ENCODE measurements around the gene UFD1. TPM values are rescaled to one million over a fixed set of nuclear protein-coding genes. Genes with fewer than 3 reads are reported as not detected.
A peak's percentile ranks its signal among the peaks of the same experiment; 100 is the strongest.

Gene UFD1
- polyA plus RNA-seq, 1 experiment, result 135 TPM

GRCh38 chr22:19434829-19435580, 44.0 kb downstream of the UFD1 start:
- TF ChIP-seq CTCF (IDR thresholded peaks at IDR 0.05; ENCODE audit: insufficient read depth, low read depth, low read length), result no peak
- DNase-seq (ENCODE audit: low read depth), result no peak
- no peaks in the 10 kb centered on the region for H3K27me3 ChIP-seq (ENCODE audit: control insufficient read depth, insufficient read depth, low read length)
- CTCF ChIA-PET, result interaction anchor here (1.3 to 1.9 kb wide), 2 partner anchors 42 to 195 kb away, joined by 3 to 4 read pairs; no protein-coding TSS in a partner anchor
- H3K4me3 ChIP-seq (ENCODE audit: low read depth, low read length), result no peak overlapping the region
- peaks cover 8% of the 10 kb centered on the region; the same call in 1 of the 2 replicates for H3K36me3 ChIP-seq (ENCODE audit: control insufficient read depth, insufficient read depth, low read length)
- POLR2A ChIA-PET, result interaction anchor here (0.7 kb wide), 1 partner anchor 524 kb away, joined by 3 read pairs; no protein-coding TSS in a partner anchor

GRCh38 chr22:19434401-19434800, 44.6 kb downstream of the UFD1 start:
- TF ChIP-seq CTCF (IDR thresholded peaks at IDR 0.05; ENCODE audit: insufficient read depth, low read depth, low read length), result no peak
- Histone ChIP-seq H3K36me3 (ENCODE audit: control insufficient read depth, insufficient read depth, low read length) (peaks cover 8% of the 10 kb centered on the region; the same call in 1 of the 2 replicates), H3K27me3 (ENCODE audit: control insufficient read depth, insufficient read depth, low read length) (no peaks in the 10 kb centered on the region), H3K4me3 (ENCODE audit: low read depth, low read length) (no peak overlapping the region)
- ChIA-PET CTCF (interaction anchor here (1.9 kb wide), 1 partner anchor 196 kb away, joined by 4 read pairs; no protein-coding TSS in a partner anchor), POLR2A (no interaction called here)
- DNase-seq (ENCODE audit: low read depth), result no peak

GRCh38 chr22:19432133-19432851, 46.7 kb downstream of the UFD1 start, which contains the start of gene MRPL40:
TSS of gene MRPL40 (plus strand) at chr22:19432545. CDS start at chr22:19432555, 10 bp downstream.
- ChIA-PET CTCF (interaction anchor here (1.4 to 1.7 kb wide), 2 partner anchors 45 to 198 kb away, joined by 3 to 4 read pairs; no protein-coding TSS in a partner anchor), POLR2A (no interaction called here)
- no peaks in the 10 kb centered on the region for H3K27me3 ChIP-seq (ENCODE audit: control insufficient read depth, insufficient read depth, low read length)
- no peak for TF ChIP-seq CTCF (IDR thresholded peaks at IDR 0.05; ENCODE audit: insufficient read depth, low read depth, low read length)
- H3K4me3 ChIP-seq (ENCODE audit: low read depth, low read length), result peak within 1 kb of the TSS; percentile 86
- DNase-seq (ENCODE audit: low read depth), result peak; percentile 44
- H3K36me3 ChIP-seq (ENCODE audit: control insufficient read depth, insufficient read depth, low read length), result peaks cover 8% of the 10 kb centered on the region; the same call in 1 of the 2 replicates

- CTCF ChIA-PET, result interaction anchor here (1.4 kb wide), 1 partner anchor 198 kb away, joined by 3 read pairs; no protein-coding TSS in a partner anchor
These were observed 47.3 kb downstream of the UFD1 start, which contains the start of gene HIRA for GRCh38 chr22:19431649-19432132. TSS of gene HIRA (minus strand) at chr22:19431733. CDS start at chr22:19431476, 257 bp downstream.

More at GRCh38 chr22:19431649-19432132, 47.3 kb downstream of the UFD1 start, which contains the start of gene HIRA:
- TF ChIP-seq CTCF (IDR thresholded peaks at IDR 0.05; ENCODE audit: insufficient read depth, low read depth, low read length), result no peak
- peak within 1 kb of the TSS; percentile 86 for H3K4me3 ChIP-seq (ENCODE audit: low read depth, low read length)
- H3K36me3 ChIP-seq (ENCODE audit: control insufficient read depth, insufficient read depth, low read length), result peaks cover 8% of the 10 kb centered on the region; the same call in 1 of the 2 replicates
- H3K27me3 ChIP-seq (ENCODE audit: control insufficient read depth, insufficient read depth, low read length), result no peaks in the 10 kb centered on the region
- POLR2A ChIA-PET, result no interaction called here
- no peak for DNase-seq (ENCODE audit: low read depth)
